Right renal pelvis (tissue), 4 donors: ENCODE results near the gene SAPCD2. TPM values are rescaled to one million over a fixed set of nuclear protein-coding genes. Genes with fewer than 3 reads are reported as not detected.
A peak's percentile ranks its signal among the peaks of the same experiment; 100 is the strongest.

Experiments used
- DNase-seq, 4 donors: peaks; one replicate each; pipeline ENCODE4 v3.0.0-alpha.2; 2013; ENCODE audit warnings: low read depth in 4 of 4, low spot score in 3 of 4, missing footprints in 1 of 4
- polyA plus RNA-seq, 4 donors: library from polyadenylated mRNA; unstranded; fragments of 120-200 nt; gene quantifications; one replicate each; pipeline ENCODE4 v1.2.1, GENCODE V29; 2013; ENCODE audit not compliant: insufficient read length in 4 of 4

SAPCD2 gene
- polyA plus RNA-seq, 4 donors, result 5.4 to 9.5 (median 6.0) TPM

DNA sequence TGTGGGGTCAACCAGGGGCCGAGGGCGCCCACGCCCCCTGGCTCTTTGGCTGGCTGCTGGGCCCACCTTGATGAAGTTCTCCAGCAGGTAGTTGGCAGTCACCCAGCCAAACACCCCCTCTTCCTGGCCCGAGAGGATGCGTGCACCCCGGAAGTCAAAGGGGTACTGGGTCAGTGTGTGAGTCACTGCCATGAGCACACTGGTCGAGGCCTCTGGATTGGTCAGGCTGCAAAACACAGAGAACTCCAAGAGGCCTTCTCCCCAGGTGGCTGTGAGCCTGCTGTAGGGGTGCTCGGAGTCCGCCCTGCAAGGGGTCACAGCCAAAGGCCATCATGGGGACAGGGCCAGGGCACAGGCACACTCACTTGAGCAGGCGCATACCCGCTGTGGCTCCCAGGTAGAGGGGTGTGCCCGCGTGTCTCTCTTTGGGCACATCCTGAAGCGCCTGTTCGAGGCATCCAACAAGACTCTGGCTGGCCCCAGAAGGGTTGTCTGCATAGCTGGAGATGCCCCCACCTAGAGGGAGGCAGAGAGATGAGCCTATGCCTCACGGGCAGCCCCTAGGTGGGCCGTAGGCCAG is 19.1 kb downstream of the SAPCD2 start:
- no peak for DNase-seq

DNA sequence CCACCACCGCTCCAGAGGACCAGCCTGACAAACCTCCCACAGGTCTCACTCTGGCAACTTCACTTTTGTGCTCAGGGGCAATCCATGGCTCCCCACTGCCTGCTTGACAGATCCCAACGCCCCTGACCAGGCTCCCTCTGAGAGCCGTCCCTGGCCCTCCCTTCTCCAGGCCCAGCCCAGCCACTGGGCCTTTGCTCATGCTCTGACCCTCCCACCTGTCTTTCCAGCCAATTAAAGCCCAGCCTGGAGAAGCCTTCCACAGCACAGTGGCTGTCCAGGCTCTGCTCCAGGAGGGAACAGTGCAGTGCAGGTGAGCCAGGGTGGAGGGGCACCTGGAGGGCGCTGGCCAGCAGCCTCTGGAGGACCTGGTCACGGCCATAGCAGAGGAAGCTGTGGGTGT is 19.8 kb downstream of the SAPCD2 start:
- no peak for DNase-seq

DNA sequence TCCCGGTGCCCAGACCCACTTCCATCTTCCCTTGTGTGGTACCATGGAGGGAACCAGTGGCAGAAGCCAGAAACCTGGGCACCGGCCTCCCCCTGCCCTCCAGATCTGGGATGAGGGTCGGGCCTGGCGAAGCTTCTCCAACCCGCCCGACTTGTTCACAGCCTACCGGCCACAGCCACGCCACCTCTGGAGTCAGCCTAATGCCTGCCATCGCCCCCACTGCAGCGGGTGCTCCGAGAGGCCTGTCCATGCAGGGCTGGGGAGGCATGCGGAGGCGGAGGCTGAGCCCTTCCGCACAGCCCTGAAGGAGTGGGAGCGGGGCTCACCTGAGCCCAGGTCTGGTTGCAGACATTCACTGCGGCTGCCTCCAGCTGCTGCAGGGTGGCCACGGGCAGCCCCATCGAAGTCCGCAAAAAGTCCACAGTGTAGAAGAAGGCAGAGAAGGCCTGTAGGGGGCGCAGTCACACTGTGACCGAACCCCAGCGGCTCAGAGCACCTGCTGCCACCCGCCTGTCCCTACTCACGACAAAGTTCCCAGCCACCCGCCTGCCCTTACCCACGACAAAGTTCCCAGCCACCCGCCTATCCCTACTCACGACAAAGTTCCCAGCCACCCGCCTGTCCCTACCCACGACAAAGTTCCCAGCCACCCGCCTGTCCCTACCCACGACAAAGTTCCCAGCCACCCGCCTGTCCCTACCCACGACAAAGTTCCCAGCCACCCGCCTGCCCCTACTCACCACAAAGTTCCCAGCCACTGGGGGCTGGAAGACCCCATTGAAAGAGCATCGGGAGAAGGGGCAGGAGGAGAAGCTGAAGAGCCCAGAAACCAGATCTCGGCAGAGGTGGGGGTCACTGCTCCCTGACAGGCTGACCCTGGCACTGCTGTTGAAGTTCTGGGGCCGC is 20.6 kb downstream of the SAPCD2 start:
- DNase-seq, result no peak

DNA sequence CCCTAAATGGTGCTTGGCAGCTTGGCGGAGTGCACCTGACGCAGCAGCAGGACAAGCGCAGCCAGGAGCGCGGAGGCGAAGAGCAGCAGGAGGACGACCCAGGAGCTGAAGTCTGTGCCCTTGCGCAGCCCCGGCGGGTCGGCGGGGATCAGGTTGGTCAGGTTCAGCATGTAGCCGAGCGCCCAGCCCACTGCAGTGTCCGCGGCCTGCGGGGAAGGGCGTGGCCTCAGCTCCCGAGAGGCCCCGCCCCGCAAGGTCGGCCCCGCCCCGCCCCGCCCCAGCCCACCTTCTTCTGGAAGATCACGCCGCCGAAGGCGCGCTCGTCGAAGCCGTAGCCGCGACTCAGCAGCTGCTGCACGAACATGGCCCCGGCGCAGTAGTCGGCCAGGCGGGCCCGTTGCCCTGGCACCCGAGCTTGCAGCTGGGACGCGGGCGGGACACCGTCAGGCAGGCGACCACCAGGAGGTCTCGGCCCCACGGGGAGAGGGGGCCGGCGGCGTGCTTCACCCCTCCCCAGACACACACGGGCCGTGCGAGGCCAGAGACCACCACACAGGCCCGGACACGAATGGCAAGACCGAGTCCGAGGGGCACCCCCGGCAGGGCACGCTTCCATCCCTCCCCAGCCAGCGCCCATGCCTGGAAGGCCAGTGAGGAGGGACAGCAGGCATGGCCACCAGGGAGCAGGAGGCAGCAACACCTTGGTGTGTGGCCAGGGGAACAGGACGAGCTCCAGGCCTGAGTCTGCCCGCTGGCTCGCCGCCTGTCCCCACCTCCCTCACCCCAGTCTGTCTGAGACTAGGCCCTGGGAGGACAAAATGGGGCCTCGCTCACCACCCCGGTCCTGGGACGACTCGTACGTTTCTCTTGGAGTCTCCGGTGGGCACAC is 21.5 kb downstream of the SAPCD2 start:
- DNase-seq, result no peak

DNA sequence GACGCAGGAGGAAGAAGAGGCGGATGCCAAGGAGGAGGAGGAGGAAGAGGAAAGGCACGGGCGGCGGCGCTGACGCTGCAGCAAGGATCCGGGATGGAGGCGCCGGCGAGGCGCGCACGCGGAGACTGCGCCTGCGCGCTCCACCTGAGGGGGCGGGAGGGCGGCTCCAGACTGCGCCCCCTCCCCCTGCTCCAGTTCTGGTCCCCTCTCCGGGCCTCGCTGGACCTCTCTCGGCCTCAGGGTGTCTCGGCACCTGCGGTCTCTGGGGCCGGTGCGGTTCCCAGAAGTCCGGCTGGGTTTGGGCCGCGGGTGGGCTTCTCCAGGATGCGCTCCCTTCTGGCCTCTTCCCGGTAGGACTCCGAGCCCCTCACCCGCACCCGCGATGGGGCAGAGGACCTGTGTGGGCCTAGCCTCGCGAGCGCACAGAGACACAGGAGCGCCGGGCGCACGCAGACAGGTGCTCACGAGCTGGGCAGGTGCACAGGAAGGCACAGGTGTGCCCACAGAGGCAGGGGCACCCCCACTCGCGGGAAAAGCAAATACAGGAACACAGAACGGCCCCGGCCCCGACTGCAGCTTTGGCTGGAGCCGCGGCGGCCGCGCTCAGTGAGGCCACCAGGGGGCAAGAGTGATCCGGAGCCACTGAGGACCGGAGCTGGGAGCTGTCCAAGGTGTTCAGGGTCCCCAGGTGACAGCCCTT is 24.1 kb downstream of the SAPCD2 start, which contains the start of gene NPDC1:
NPDC1 (minus strand) TSS at position 90 of the 700 bp plus-strand sequence. CDS start 188 bp downstream, outside the sequence.
- peak in 1 of 4 donors; percentile 74 for DNase-seq

DNA sequence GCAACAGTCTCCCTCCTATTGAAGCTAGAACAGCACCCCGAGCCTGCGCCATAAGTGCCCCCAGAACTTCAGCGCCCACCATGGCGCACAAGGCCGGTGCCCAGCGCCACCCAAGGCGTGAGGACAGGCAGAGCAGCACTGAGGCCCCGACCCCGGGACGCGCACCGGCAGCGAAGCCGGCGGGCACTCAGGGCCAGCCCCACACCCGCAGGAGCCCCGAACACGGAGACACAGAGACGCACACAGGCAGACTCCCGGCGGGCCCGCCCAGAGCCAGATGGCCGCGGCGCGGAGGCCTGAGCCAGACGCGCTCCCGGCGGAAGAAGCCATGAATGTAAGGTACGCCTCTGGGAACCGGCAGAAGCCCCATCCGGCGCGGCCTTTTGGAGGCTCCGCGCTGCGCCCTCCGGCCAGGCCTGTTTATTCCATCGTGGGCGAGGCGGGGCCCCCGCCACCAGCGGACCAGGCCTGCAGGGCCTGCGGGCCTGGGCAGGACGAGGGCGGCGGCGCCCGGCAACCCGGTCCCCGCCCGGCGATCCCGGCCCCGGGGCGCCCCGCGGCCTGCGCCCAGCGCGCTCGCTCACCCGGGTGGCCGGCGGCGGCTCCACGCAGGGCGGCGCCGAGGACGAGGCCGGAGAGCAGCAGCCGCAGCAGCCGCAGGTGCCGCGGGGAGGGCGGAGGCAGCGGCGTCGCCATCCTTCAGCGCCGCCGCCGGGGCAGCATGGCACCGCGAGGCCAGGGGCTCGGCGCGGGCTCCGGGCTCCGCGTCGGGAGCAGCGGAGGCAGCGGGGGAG is 24.9 kb downstream of the SAPCD2 start:
- DNase-seq, result no peak

DNA sequence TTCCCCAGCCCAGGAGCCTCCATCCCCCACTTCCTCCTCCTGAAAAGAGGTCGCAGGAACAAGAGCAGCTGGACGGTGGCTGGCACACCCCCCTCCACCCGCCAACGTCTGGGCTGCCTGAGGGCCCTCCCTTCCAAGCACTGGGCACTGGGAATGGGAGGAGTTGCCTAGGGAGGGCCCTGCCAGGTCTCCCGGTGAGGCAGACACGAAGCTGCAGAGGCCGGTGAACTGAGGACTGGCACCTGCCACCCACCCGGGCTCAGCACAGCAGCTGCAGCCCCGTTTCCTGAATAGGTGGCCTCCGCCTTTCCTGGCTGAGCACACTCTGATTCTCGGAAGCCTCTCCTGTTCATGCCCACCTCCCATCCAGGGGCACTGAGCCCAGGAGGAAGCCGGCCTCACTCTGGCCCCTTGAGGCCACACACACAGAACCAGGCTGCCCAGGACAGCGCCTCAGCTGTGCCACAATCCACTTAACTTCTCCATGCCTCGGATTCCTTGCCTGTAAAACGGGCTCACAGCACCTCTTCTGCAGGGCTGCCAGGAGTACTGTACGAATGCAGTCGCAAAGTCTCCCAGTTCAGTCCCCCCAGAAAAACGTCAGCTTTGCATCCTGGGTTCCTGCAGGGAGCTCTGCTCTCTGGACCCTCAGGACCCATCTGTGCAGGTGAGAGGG is 25.7 kb downstream of the SAPCD2 start:
- DNase-seq, result no peak

DNA sequence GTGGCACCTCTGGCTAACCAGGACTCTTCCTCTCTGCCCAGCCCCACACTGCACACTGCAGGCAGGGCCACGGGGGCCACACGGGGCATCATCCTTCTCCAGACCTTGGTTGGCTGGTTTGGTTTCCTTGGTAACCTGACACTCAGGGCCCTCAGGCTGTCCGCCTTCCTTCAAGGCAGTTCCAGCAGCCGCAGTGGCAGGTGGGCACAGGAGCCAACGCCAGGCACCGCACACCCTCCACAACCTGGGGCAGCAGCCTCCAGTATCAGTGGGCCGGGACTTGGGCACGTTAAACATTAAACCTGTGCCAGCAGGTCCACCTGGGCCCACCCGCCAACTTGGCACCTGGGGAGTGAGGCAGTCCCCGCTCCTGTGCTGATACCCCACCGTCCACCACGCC is 26.3 kb downstream of the SAPCD2 start:
- no peak for DNase-seq

DNA sequence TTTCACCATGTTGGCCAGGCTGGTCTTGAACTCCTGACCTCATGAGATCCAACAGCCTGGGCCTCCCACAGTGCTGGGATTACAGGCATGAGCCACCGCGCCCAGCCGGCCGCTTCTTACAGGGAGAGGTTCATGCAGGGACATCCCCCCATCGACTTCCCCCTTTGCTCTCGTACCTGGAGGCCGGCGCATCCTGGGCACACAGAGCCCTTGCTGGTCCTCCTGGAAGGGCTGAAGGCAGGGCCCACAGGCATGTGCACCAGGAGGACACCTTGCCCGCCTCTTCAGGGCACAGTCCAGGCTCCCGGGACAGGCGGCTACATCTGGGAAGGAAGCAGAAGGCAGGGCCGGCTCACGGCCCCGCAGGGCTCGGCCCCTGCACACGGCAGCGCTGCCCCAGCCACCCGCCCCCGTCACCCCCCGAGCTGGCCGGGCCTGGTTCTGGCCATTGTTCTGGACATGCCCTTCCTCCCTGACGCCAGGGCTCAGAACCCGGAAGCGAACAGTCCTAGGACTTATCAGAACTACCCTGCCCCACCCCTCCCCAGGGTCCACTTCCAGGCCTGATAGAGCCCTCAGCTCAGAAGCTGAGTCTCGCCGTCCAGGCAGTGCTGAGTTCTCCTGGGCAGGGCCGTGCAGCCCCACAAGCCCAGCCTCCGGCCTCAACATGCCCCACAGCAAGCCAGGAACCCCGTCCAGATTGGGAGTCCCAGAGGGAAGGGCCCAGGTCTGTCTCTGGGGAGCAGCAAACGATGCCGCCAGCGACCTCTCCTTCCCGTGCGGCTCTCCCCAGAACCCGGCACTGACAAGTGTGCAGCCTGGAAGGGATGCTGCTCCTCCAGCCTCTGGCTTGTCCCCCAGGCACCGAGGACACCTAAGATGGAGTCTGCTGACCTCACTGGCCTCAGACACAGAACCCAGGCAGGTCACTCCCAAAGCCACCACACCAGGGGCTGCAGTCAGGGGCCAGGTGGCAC is 27.3 kb downstream of the SAPCD2 start:
- no peak for DNase-seq

DNA sequence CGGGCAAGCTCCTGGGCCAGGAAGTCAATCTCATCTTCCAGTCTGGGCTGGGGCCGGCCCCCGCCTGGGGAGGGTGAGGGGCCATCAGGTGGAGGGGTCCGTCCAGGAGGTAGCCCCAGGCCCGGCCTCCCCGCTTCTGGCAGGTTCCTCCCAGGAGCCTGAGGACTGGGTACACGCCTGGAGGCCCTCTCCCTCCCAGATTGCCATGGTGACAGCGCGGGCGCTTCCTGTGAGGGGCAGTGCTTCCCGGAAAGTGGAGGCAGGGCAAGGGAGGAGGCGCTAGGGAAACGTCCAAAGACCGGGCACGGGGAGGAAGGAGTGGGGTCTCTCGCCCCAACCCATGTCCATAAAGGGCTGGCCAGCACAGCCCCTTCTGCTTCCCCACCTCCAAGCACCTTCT is 29.2 kb downstream of the SAPCD2 start:
- DNase-seq, result no peak

DNA sequence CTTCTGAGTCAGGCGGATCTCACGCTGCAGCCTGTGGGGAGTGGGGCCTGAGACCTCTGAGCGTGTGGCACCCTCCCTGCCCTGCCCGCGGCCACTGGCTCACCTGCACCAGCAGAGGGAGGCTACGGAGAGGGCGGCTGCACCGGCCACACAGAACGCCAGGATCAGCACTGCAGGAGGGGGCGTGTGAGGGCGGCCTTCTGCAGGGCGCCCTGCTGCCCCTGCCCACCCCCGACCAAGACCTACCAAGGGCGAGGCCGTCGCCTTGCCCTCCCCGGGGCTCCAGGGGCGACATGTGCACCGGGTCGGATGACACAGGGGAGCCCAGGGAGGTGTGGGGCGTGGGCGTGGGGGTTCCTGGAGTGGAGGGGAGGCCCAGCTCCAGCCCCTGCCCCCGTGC is 29.8 kb downstream of the SAPCD2 start:
- DNase-seq, result no peak

DNA sequence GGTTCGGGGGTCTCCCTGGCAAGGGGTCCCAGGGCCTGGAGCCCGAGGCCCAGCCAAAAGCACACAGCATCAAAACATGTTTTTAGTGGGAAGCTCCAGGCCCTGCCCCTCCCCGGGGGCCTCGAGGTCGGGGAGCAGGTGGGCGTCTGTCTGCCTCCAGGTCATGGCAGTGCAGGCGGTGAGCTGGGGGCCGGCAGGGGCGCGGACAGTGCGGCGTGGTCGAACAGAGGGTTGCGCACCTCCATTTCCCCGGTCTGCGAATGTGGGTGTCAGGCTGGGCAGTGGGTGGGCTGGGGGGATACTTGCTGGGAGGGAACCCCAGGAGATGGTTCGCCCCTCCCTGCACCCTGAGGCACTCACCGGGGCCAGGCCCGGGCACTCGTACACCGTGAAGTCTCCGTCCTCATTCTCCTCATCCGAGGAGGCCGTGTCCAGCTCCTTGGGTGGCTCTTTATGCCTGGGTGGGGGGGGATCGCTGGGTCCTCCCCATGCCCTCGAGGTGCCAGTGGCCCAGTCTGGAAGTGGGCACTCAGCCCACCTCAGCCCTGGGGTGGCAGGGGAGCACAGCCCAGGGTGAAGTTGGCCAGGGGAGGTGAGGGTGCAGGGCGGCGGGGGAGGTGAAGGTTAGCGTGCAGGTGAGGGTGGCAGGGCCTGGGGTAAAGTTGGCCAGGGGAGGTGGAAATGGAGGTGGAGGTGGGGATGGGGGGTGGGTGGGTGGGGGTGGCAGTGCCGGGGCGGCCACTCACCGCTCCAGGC is 30.6 kb downstream of the SAPCD2 start:
- no peak for DNase-seq

DNA sequence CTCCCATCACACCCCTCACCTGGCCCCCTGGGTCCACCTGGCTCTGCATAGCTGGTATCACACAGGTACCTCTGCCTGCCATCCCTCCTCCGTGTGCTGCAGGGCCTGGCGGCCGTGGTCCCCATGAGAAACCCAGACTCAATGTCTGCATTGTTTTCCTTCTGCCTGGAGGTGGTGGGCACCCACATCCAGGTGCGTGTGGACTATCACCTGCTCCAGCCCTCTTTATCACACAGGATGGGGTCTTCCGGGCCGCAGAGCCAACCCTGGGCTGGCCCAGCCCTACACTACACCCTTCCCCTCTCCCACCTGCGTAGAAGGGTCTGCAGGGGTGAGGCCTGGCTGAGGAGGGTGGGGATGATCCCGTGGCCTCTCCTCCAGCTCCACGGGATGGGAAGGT is 31.4 kb downstream of the SAPCD2 start:
- no peak for DNase-seq

DNA sequence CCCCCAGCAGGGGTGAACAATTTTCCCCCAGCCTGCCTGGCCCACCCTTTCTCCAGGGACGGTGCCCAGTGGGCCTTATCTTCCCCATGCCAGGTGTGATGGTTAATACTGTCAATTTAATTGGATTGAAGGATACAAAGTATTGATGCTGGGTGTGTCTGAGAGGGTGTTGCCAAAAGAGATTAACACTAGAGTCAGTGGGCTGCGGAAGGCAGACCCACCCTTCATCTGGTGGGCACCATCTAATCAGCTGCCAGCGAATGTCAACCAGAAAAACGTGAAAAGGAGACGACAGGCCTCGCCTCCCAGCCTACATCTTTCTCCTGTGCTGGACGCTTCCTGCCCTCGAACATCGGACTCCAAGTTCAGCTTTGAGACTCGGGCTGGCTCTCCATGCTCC is 32.9 kb downstream of the SAPCD2 start:
- DNase-seq, result no peak

DNA sequence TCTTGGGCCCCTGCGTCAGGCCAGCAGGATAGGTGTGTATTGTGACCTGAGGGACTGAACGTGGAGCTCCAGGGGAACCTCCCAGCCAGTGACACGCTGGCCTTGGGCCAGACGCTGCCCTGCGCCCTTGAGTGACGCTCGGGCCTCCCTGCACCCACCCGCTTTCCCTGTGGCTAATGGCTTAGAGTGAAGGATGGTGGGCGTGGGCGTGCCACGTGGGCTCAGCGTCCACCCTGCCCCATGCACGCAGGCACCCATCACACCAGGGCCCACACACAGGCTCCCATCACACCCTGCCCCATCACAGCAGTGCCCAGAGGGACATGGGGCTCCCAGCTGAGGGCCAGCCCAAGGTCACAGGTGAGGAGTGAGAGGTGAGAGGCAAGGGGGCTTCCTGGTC is 33.3 kb downstream of the SAPCD2 start:
- DNase-seq, result no peak

DNA sequence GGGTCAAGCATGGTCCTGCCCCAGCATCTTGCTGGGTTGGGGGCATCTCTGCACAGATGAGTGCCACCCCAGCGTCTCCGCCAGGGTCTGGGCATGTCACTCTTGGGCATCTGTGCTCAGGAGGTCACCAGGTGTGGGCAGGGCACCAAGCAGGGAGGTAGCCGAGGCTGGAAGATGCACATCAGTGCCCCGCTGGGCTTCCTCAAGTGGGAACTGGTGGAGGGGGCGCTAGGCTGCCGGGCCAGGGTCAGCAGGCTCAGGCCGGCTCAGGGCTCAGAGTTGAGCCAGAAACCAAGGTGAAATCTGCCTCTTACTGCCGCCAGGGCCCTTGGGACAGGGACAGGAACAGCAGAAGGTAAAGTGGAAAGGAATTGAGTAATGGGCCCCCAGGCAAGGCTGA is 34.4 kb downstream of the SAPCD2 start:
- DNase-seq, result no peak

DNA sequence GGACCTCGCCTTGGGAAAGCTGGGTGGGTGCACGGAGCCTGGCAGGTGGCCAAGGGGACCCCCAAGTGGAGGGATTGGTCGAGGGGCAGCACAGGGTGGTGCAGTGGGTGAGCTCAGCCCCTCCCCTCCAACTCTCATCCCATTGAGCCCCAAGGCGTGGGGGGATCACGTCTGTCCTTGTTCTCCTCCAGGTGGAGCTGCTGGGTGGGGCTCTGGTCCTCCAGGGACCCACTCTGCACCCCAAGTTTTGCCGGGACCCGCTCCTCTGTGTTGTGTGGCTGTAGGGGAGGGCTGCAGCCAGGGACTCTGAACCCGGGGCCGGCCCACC is 34.9 kb downstream of the SAPCD2 start:
- no peak for DNase-seq
